SK-MEL-5 (cell line): ENCODE data around the gene GBX2. TPM values are rescaled to one million over a fixed set of nuclear protein-coding genes. Genes with fewer than 3 reads are reported as not detected.

Experiments used
- DNase-seq: peaks from one replicate; pipeline ENCODE4 v3.0.0-alpha.2; 2016; ENCODE audit warnings: low read depth, low spot score
- in situ Hi-C: cut with HindIII; loops from 2 replicates; pipeline ENCODE4 v1.10.0; 2016; ENCODE audit warnings: low sequenced_read_pairs, high pct_unique_total_duplicates, low pct_unique_long_range_greater_than_20kb
- total RNA-seq: library from RNA; depleted of rRNA; stranded (reverse); fragments of >200 nt; shearing (Covaris generic); gene quantifications from 2 replicates; pipeline ENCODE4 v1.2.3, GENCODE V29; 2014

GBX2 gene
- total RNA-seq, 1 experiment from 2014 or later, result 1.2 TPM

GRCh38 chr2:236131073-236131692, 37.0 kb downstream of the GBX2 start:
- DNase-seq, result no peak
- in situ Hi-C loops, result no loop called here

- in situ Hi-C loops, result no loop called here
- DNase-seq, result no peak
These were observed 37.7 kb downstream of the GBX2 start for GRCh38 chr2:236130349-236130998.

GRCh38 chr2:236129935-236130334, 38.3 kb downstream of the GBX2 start:
- DNase-seq, result no peak
- in situ Hi-C loops, result no loop called here

- DNase-seq, result no peak
- in situ Hi-C loops, result no loop called here
These were observed 39.9 kb downstream of the GBX2 start for GRCh38 chr2:236128321-236128720.

- DNase-seq, result no peak
These were observed 41.2 kb downstream of the GBX2 start for GRCh38 chr2:236127010-236127409.

GRCh38 chr2:236125541-236125940, 42.6 kb downstream of the GBX2 start:
- in situ Hi-C loops, result no loop called here
- DNase-seq, result no peak

More at GRCh38 chr2:236127010-236127409, 41.2 kb downstream of the GBX2 start:
- in situ Hi-C loops, result no loop called here

GRCh38 chr2:236124182-236124893, 43.8 kb downstream of the GBX2 start:
- no peak for DNase-seq
- in situ Hi-C loops, result no loop called here

- in situ Hi-C loops, result no loop called here
- no peak for DNase-seq
These were observed 44.5 kb downstream of the GBX2 start for GRCh38 chr2:236123716-236124115.

GRCh38 chr2:236122236-236122635, 46.0 kb downstream of the GBX2 start:
- no peak for DNase-seq
- in situ Hi-C loops, result no loop called here

- DNase-seq, result no peak
- in situ Hi-C loops, result no loop called here
These were observed 46.6 kb downstream of the GBX2 start for GRCh38 chr2:236121546-236121945.

GRCh38 chr2:236120829-236121228, 47.4 kb downstream of the GBX2 start:
- in situ Hi-C loops, result no loop called here

GRCh38 chr2:236120141-236120601, 48.0 kb downstream of the GBX2 start:
- no peak for DNase-seq
- in situ Hi-C loops, result no loop called here

More at GRCh38 chr2:236120829-236121228, 47.4 kb downstream of the GBX2 start:
- DNase-seq, result no peak

GRCh38 chr2:236119476-236119875, 48.7 kb downstream of the GBX2 start:
- in situ Hi-C loops, result no loop called here
- DNase-seq, result no peak

GRCh38 chr2:236119003-236119402, 49.2 kb downstream of the GBX2 start:
- in situ Hi-C loops, result no loop called here
- DNase-seq, result no peak

- no peak for DNase-seq
- in situ Hi-C loops, result no loop called here
These were observed 50.3 kb downstream of the GBX2 start for GRCh38 chr2:236117861-236118269.

- in situ Hi-C loops, result no loop called here
- no peak for DNase-seq
These were observed 50.8 kb downstream of the GBX2 start for GRCh38 chr2:236117401-236117800.
